GM12875 (cell line): ENCODE measurements around the gene SPATA9.

Source experiments
- H3K4me3 ChIP-seq: one replicate; pipeline ENCODE4 v1.5.1; 2011; ENCODE audit warnings: low read depth, low read length, control low read depth
- TF ChIP-seq, protein P1 (sequence below): IDR thresholded peaks from 2 replicates; pipeline ENCODE4 v1.5.1; 2011; ENCODE audit warnings: low read depth, mild to moderate bottlenecking, control low read depth, inconsistent platforms, low read length, moderate library complexity, borderline replicate concordance; ENCODE audit not compliant: insufficient read depth

SPATA9 gene

DNA sequence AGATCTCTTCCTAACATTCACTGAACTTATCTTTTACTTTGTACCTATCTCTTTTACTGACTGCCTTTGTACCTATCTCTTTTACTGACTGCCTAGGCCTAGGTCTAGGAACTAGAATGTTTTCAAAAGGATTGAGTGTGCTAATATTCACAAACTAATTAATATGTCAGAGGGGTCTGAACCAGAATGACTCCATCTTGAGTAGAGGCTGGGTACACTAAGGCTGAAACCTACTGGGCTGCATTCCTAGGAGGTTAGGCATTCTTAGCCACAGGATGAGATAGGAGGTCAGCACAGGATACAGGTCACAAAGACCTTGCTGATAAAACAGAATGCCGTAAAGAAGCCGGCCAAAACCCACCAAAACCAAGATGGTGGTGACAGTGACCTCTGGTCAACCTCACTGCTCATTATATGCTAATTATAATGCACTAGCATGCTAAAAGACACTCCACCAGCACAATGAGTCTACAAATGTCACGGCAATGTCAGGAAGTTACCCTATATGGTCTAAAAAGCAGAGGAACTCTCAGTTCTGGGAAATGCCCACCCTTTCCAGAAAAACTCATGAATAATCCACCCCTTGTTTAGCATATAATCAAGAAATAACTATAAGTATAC lies 45.8 kb upstream of the SPATA9 start:
- TF ChIP-seq, protein P1, sequence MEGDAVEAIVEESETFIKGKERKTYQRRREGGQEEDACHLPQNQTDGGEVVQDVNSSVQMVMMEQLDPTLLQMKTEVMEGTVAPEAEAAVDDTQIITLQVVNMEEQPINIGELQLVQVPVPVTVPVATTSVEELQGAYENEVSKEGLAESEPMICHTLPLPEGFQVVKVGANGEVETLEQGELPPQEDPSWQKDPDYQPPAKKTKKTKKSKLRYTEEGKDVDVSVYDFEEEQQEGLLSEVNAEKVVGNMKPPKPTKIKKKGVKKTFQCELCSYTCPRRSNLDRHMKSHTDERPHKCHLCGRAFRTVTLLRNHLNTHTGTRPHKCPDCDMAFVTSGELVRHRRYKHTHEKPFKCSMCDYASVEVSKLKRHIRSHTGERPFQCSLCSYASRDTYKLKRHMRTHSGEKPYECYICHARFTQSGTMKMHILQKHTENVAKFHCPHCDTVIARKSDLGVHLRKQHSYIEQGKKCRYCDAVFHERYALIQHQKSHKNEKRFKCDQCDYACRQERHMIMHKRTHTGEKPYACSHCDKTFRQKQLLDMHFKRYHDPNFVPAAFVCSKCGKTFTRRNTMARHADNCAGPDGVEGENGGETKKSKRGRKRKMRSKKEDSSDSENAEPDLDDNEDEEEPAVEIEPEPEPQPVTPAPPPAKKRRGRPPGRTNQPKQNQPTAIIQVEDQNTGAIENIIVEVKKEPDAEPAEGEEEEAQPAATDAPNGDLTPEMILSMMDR: no peak
- no peak overlapping the region for H3K4me3 ChIP-seq

DNA sequence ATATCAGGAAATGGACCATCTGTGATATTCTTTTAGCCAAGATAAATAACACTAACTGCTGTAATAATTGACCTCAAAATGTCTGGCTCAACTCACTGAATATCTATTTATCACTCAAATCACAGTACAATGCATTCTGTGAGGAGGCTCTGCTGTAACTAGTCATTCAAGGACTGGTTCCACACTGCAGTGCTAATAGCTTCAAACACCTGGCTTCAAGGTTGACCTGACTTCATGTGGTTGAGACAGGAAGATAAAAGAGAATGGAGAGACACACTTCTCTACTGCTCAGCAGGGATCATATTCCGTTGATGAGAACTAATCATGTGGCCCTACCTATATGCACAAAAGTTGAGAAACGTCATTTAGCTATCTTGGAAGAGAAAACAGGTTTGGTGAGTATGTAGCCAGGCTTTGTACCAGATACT lies 45.0 kb upstream of the SPATA9 start:
- TF ChIP-seq, protein P1: no peak
- H3K4me3 ChIP-seq: no peak overlapping the region

DNA sequence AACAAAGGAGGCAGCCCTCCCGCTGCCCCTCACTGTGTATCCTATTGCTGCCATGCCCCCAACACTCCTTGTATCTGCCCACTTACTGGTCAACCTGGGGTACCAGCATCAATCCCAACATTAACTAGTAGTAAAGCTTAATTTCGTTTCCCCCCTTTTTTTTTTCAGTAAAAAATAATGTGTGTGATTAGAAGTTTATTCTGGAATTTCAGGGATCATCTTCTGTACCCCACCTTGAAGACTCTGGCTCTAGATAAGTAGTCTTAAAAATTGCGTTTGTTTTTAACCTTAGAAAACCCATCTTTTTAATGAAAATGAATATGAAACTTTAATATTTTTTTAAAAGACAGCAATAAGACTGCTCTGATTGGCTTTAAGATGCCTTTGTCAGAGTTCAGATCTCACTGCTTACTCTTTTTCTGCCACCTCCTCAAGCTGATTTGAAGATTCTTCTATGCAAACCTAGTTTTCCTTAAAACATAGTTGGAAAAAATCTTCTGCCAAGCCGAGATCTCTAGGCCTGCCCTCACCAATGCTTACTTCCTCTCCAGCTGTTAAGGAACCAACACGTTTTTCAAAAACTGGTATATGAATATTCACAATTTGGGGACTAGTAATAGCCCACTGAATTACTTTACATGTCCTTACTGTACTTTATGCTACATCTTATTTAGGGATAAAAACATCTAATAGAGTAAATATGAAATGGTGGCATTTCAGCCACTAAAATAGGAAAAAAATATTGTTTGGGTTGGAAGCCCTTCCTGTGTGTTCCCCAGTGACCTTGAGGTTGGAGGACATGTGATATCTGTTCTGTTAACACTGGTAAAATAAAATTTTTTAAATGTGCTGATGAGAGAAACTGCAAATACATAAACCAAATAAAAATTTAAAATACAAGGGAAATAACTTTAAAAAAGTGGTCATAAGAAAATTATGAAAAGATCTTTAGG lies 44.3 kb upstream of the SPATA9 start:
- H3K4me3 ChIP-seq: no peak overlapping the region
- TF ChIP-seq, protein P1: no peak

DNA sequence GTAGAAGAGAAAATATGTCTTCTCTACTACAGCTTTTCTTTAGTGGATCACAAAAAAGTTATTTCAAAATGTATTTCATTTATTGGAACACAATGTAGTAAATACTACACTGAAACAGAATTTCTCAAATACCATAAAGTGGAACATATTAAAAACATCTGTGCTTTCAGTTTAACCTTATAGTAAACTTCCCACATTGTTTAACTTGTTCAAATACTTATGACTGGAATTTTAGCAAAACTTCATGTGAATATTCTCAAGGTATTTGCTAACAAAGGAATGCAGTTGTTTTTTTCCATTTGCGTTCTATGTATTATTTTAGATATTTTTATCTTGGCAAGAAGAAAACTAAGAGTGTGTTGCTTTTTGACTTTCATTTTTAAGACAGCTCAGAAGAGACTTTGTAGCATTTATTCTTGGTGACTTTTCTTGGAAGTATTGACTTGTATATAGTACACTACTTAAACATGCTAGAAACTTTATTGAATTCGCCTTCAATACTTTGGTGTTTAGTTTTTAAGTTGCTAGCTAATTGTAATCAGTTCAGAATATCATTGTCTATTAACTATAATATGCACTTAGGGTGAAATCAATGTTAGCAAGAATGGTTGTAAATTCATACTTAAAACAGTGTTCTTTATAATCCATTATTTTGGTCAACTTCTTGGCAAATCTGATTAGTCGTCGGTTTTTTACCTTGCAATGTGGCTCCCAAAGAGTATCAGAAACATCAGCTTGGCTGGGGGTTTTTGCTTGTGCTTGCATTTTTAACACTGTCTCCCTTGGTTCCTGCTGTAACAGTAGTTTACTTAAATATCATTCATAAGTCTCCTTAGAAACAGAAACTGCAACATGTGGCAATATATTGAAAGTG lies 43.4 kb upstream of the SPATA9 start:
- H3K4me3 ChIP-seq: no peak overlapping the region
- TF ChIP-seq, protein P1: no peak

DNA sequence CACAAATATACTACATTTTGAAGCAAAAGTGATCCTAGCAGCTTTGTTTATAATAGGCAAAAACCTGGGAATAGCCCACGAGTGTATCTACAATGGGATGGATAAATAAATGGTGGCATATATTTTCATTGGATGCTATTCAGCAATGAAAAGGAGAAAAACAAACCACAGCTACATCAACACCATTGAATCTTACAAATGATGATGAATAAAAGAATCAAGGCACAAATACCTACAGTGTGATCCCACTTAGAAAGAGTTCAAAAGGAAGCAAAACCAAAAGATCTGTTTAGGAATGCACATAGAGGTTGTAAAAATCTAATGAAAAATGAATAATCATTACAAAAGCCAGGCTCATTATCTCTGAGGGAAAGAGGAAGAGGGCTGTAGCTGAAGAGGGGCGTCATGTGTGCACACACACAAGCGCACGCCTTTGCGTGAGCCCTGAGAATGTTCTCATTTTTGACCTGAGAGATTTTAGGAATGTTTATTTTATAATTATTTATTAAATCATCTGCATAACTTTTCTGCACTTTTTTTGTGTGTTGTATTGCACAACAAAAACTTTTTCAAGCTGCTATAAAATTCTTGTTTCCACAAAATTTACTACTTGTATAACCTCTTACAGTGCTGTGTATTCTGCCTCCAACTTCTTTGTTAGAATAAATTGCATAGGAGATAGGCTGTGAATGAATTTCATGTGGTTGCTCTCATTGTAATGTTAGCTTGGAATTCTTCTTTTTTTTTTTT lies 42.5 kb upstream of the SPATA9 start:
- TF ChIP-seq, protein P1: no peak
- H3K4me3 ChIP-seq: no peak overlapping the region

DNA sequence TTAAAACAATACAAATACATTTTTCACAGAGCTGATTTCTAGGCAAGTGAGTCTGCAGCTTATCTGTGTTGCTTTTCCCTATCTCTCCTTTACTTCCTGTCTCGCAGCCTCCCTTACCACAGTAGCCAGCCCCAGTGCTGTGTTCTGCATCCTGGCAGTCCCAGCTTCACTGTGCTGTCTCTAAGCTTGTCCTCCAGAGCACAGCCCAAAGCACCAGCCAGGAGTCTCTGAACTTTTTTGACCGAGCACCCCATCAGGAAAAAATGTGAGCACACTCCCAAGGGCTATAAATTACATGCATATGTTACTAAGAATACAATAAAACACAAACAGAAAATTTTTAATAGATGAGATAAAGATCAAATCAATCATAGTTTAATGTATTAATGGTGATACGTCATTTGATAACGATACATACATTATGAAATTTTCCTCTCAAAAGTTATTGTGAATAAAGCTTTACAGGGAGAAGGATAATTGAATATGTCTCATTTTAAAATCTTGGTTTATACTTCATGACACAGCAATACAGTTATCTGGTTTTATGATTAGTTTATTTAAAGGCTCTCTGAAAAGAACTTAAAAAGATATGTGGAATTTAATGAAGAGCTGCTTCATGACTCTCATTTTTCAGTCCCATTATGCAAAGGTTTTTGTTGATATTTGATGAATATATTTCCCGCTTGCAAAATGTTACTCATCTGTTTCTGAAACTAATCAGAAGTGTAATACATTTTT lies 41.0 kb upstream of the SPATA9 start:
- no peak overlapping the region for H3K4me3 ChIP-seq
- TF ChIP-seq, protein P1: no peak
